Transverse colon (tissue), 4 donors: Measurements from ENCODE around the gene TOPORS. TPM values are rescaled to one million over a fixed set of nuclear protein-coding genes. Genes with fewer than 3 reads are reported as not detected.

Experiments
- DNase-seq: peaks from one replicate; pipeline ENCODE4 v3.0.0-alpha.2; 2019
- H3K27ac ChIP-seq, 4 donors: fragments of 200-600 bp; sonication (generic); 2 replicates each; pipeline ENCODE4 v1.5.1; 2016 to 2018; ENCODE audit warnings: inconsistent platforms in 4 of 4
- H3K27me3 ChIP-seq: fragments of 200-600 bp; sonication (generic); 2 replicates; pipeline ENCODE4 v1.5.1; 2017; ENCODE audit warnings: inconsistent platforms
- H3K36me3 ChIP-seq, 4 donors: fragments of 200-600 bp; sonication (generic); 2 replicates each; pipeline ENCODE4 v1.5.1; 2017 to 2019; ENCODE audit warnings: inconsistent platforms in 4 of 4
- H3K4me1 ChIP-seq, 4 donors: fragments of 200-600 bp; sonication (generic); 2 replicates each; pipeline ENCODE4 v1.5.1; 2017 to 2020; ENCODE audit warnings: inconsistent platforms in 4 of 4
- H3K4me3 ChIP-seq, 4 donors: fragments of 200-600 bp; sonication (generic); 1 replicate in 1 of 4; 2 replicates in 3 of 4; pipeline versions ENCODE4 v1.5.1 to v1.6.1; 2017 to 2019; ENCODE audit warnings: inconsistent platforms in 4 of 4
- H3K9me3 ChIP-seq, 2 donors: fragments of 200-600 bp; sonication (generic); 2 replicates each; pipeline ENCODE4 v1.5.1; 2017 to 2019; ENCODE audit warnings: inconsistent platforms in 2 of 2
- EP300 ChIP-seq: sonication (generic); formaldehyde crosslinking; IDR thresholded peaks from one replicate; pipeline ENCODE4 v1.6.1; 2017; ENCODE audit warnings: antibody characterized with exemption, low read depth
- POLR2A ChIP-seq: fragments of 450-650 bp; IDR thresholded peaks from one replicate; pipeline ENCODE4 v1.6.1; 2016; ENCODE audit warnings: antibody characterized with exemption, mild to moderate bottlenecking, moderate library complexity
- POLR2AphosphoS5 ChIP-seq, 3 donors: sonication (generic); formaldehyde crosslinking; IDR thresholded peaks; one replicate each; pipeline ENCODE4 v1.6.1; 2016; ENCODE audit warnings: antibody characterized with exemption in 3 of 3
- WGBS, 2 donors: methylation state at CpG; one replicate each; pipeline ENCODE4 v1.1.5; 2018; ENCODE audit warnings: low coverage in 1 of 2; 5-methylcytosine and 5-hydroxymethylcytosine counted together
- in situ Hi-C, 4 donors: fragments of 200-750 bp; cut with MboI; loops; one replicate each; pipeline versions ENCODE4 v1.15.0 to v1.15.1; 2017; ENCODE audit warnings: low sequenced_read_pairs in 3 of 4, low pct_ligation_motif_present in 1 of 4, low pct_unique_long_range_greater_than_20kb in 1 of 4
- intact Hi-C: fragments of 100-400 bp; cut with DNase I; formaldehyde crosslinking; loops from one replicate; pipeline ENCODE4 v1.15.1; 2023; ENCODE audit warnings: low total_unique reads
- total RNA-seq, 4 donors: library from RNA; depleted of rRNA; stranded (reverse); fragments of >200 nt; gene quantifications; one replicate each; pipeline ENCODE4 v1.1.0, GENCODE V29; 2016
- TF ChIP-seq, protein P1 (sequence below), 5 experiments: fragments of 200-600 bp in 3 of 5; fragments of 450-650 bp in 2 of 5; sonication (generic) in 3 of 5; IDR thresholded peaks; 1 replicate in 2 of 5; 2 replicates in 3 of 5; pipeline ENCODE4 v1.5.1; 2016 to 2017; ENCODE audit warnings: antibody characterized with exemption in 5 of 5, inconsistent platforms in 3 of 5, mild to moderate bottlenecking in 2 of 5, moderate library complexity in 1 of 5

TOPORS gene
- total RNA-seq, 4 donors from 2014 or later: 14.5 to 26.5 (median 18.4) TPM

DNA sequence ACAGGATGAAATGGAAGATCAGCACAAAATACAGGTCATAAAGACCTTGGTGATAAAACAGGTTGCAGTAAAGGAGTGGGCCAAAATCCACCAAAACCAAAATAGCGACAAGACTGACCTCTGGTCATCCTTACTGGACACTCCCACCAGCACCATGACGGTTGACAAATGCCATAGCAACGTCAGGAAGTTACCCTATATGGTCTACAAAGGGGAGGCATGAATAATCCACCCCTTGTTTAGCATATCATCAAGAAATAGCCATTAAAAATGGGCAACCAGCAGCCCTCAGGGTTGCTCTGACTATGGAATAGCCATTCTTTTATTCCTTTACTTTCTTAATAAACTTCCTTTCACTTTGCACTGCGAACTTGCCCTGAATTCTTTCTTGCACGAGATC, 26.6 kb upstream of the TOPORS start:
- no peak for TF ChIP-seq POLR2A
- no peak for TF ChIP-seq EP300
- TF ChIP-seq, protein P1, sequence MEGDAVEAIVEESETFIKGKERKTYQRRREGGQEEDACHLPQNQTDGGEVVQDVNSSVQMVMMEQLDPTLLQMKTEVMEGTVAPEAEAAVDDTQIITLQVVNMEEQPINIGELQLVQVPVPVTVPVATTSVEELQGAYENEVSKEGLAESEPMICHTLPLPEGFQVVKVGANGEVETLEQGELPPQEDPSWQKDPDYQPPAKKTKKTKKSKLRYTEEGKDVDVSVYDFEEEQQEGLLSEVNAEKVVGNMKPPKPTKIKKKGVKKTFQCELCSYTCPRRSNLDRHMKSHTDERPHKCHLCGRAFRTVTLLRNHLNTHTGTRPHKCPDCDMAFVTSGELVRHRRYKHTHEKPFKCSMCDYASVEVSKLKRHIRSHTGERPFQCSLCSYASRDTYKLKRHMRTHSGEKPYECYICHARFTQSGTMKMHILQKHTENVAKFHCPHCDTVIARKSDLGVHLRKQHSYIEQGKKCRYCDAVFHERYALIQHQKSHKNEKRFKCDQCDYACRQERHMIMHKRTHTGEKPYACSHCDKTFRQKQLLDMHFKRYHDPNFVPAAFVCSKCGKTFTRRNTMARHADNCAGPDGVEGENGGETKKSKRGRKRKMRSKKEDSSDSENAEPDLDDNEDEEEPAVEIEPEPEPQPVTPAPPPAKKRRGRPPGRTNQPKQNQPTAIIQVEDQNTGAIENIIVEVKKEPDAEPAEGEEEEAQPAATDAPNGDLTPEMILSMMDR (IDR thresholded peaks at IDR 0.05): no peak
- TF ChIP-seq POLR2AphosphoS5 (IDR thresholded peaks at IDR 0.05): no peak
- no peak for DNase-seq
- 55% methylated on average over 5 of the region's 5 CpGs for WGBS, 2 donors
- intact Hi-C loops: no loop called here
- Histone ChIP-seq H3K27ac (no peak overlapping the region), H3K4me1 (no peaks in the 10 kb centered on the region), H3K4me3 (no peak overlapping the region), H3K36me3 (no peaks in the 10 kb centered on the region), H3K27me3 (no peaks in the 10 kb centered on the region), H3K9me3 (no peaks in the 10 kb centered on the region)
- in situ Hi-C loops: loop anchor here (5.0 to 25.0 kb wide), 4 partner anchors 194 to 383 kb away; partner anchors contain the start of gene ACO1 (in 3 of the 4)

DNA sequence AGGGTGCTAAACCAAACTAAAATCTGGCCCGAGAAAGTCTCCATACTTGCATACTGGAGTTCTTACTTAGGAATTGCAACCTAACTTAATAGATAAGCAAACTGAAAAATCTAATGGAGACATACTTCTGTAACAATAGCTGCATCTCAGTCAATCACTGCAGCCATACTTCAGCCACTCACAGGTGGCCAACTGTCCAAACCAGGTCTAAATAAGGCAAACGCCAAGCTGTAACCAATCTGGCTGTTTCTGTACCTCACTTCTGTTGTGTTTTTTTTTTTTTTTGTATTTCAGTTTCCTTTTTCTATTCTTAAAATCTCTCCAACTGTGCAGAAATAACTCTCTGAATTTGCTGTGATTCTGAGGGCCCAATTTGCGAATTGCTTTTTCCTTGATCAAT, 24.9 kb upstream of the TOPORS start:
- DNase-seq: no peak
- TF ChIP-seq POLR2AphosphoS5 (IDR thresholded peaks at IDR 0.05) (no peak), POLR2A (no peak), EP300 (no peak)
- TF ChIP-seq, protein P1 (IDR thresholded peaks at IDR 0.05): no peak
- H3K36me3 ChIP-seq: no peaks in the 10 kb centered on the region
- WGBS, 2 donors: 79 to 81% methylated on average over 3 of the region's 3 CpGs
- intact Hi-C loops: no loop called here
- no peaks in the 10 kb centered on the region for H3K9me3 ChIP-seq
- no peak overlapping the region for H3K27ac ChIP-seq
- peaks cover 0 to 6% (median 4%) of the 10 kb centered on the region in 4 donors for H3K4me1 ChIP-seq
- in situ Hi-C loops: loop anchor here (5.0 to 25.0 kb wide), 4 partner anchors 193 to 385 kb away; partner anchors contain the start of gene ACO1 (in 3 of the 4)
- H3K4me3 ChIP-seq: no peak overlapping the region
- H3K27me3 ChIP-seq: no peaks in the 10 kb centered on the region

DNA sequence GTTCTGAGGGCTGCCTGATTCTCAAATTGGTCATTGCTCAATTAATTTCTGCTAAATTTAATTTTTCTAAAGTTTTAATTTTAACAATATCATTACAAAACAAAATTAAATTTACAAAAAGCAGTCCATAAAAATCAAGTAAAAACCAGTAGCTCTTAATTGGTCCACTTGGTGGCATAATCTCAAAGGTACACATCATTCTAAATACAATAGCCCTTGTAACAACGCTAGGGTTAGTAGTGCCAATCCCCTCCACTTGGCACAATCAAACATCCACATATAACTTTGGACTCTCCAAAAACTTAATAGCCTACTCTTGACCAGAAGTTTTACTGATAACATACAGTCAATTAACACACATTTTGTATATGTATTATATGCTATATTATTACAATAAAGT, 22.5 kb upstream of the TOPORS start:
- Histone ChIP-seq H3K27me3 (no peaks in the 10 kb centered on the region), H3K27ac (no peak overlapping the region), H3K4me1 (peaks cover 6 to 18% (median 17%) of the 10 kb centered on the region in 4 donors), H3K9me3 (no peaks in the 10 kb centered on the region), H3K4me3 (no peak overlapping the region), H3K36me3 (no peaks in the 10 kb centered on the region)
- 22 to 58% methylated on average over 1 of the region's 1 CpG for WGBS, 2 donors
- TF ChIP-seq, protein P1 (IDR thresholded peaks at IDR 0.05): no peak
- TF ChIP-seq POLR2AphosphoS5 (IDR thresholded peaks at IDR 0.05) (no peak), EP300 (no peak), POLR2A (no peak)
- intact Hi-C loops: no loop called here
- in situ Hi-C loops: loop anchor here (5.0 to 25.0 kb wide), 4 partner anchors 190 to 387 kb away; partner anchors contain the start of gene ACO1 (in 3 of the 4)
- no peak for DNase-seq

DNA sequence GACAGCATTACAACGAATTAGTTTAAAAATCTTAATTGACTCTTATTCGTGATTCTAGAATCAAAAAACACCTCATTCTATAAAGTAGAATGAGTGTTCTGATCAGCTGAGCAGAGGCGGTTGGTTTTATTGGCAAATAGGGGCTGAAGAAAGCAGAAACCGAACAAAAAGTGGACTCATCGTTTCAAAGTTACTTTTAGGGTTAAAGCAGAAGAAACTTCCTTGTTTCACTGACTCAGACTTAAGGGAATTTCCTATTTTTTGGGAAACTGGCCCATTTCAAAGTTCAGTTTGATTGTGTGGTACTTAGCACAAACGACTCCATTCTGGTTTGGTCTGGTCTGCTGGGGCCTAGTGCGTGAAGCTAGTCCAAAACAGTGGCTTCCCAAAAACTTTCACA, 21.4 kb upstream of the TOPORS start:
- 85 to 86% methylated on average over 7 of the region's 7 CpGs for WGBS, 2 donors
- H3K36me3 ChIP-seq: no peaks in the 10 kb centered on the region
- in situ Hi-C loops: loop anchor here in 1 of 4 donors (10.0 kb wide), 1 partner anchor 189 kb away; the partner anchor contains the start of gene ACO1
- DNase-seq: no peak
- peak overlapping the region in 1 of 4 donors; percentile 73 for H3K4me3 ChIP-seq
- peak overlapping the region in 3 of 4 donors; percentile 93 to 96 (median 95) for H3K27ac ChIP-seq
- TF ChIP-seq POLR2A: no peak
- TF ChIP-seq POLR2AphosphoS5 (IDR thresholded peaks at IDR 0.05): no peak
- no peaks in the 10 kb centered on the region for H3K9me3 ChIP-seq
- no peaks in the 10 kb centered on the region for H3K27me3 ChIP-seq
- H3K4me1 ChIP-seq: peaks cover 6 to 18% (median 17%) of the 10 kb centered on the region in 4 donors
- intact Hi-C loops: loop anchor here (2.0 kb wide), 1 partner anchor 189 kb away; the partner anchor contains the start of gene ACO1
